OCI-LY7 (cell line): Measurements from ENCODE around the gene PWWP3B. TPM values are rescaled to one million over a fixed set of nuclear protein-coding genes. Genes with fewer than 3 reads are reported as not detected.

Source experiments
- BruUV-seq: library from RNA; stranded (reverse); fragments of 400-500 nt; replicated peaks from 2 replicates; lab custom pipeline; 2021; lab: Mats Ljungman, UMichigan
- CTCF ChIA-PET: fragments of 300-600 bp; sonication (Branson Sonifier 250); formaldehyde crosslinking; loops from one replicate; lab custom pipeline; 2022; ENCODE audit warnings: antibody characterized with exemption; ENCODE audit not compliant: unreplicated experiment; lab: Charles Lee
- POLR2A ChIA-PET: fragments of 300-600 bp; sonication (Branson Sonifier 250); formaldehyde crosslinking; loops from one replicate; lab custom pipeline; 2022; ENCODE audit warnings: antibody characterized with exemption; lab: Charles Lee
- DNase-seq: peaks from one replicate; pipeline ENCODE4 v3.0.0-alpha.2; 2015; ENCODE audit warnings: low spot score
- H2AFZ ChIP-seq: fragments of 200-600 bp; sonication (generic), shearing (Covaris generic); 2 replicates; pipeline ENCODE4 v1.6.1; 2014; ENCODE audit warnings: mild to moderate bottlenecking, antibody characterized with exemption, low read length, moderate library complexity
- H3K27ac ChIP-seq: fragments of 200-600 bp; sonication (generic); 2 replicates; pipeline ENCODE4 v1.5.1; 2014; ENCODE audit warnings: mixed run types, low read depth, mild to moderate bottlenecking, moderate library complexity, low read length, inconsistent platforms; ENCODE audit not compliant: poor library complexity, severe bottlenecking
- H3K36me3 ChIP-seq: fragments of 200-600 bp; sonication (generic); 2 replicates; pipeline ENCODE4 v1.6.1; 2014; ENCODE audit warnings: mild to moderate bottlenecking, antibody characterized with exemption, low read length, moderate library complexity, mixed read lengths; ENCODE audit not compliant: insufficient read depth
- H3K4me1 ChIP-seq: fragments of 200-600 bp; sonication (generic); 2 replicates; pipeline ENCODE4 v1.5.1; 2014; ENCODE audit warnings: mild to moderate bottlenecking, low read length; ENCODE audit not compliant: insufficient read depth, poor library complexity, severe bottlenecking
- H3K4me2 ChIP-seq: fragments of 200-600 bp; sonication (generic); 2 replicates; pipeline ENCODE4 v1.6.1; 2014; ENCODE audit warnings: mild to moderate bottlenecking, low read length
- H3K4me3 ChIP-seq: fragments of 200-600 bp; sonication (generic); 2 replicates; pipeline ENCODE4 v1.5.1; 2014; ENCODE audit warnings: mild to moderate bottlenecking, low read depth, low read length; ENCODE audit not compliant: poor library complexity, severe bottlenecking
- H3K79me2 ChIP-seq: fragments of 200-600 bp; sonication (generic); 2 replicates; pipeline ENCODE4 v1.6.1; 2016; ENCODE audit warnings: low read depth, mild to moderate bottlenecking, low read length, moderate library complexity, mixed read lengths; ENCODE audit not compliant: insufficient read depth
- H3K9me2 ChIP-seq: fragments of 200-600 bp; sonication (generic); 2 replicates; pipeline ENCODE4 v1.6.1; 2016; ENCODE audit warnings: mild to moderate bottlenecking, low read length, mixed read lengths; ENCODE audit not compliant: insufficient read depth
- H3K9me3 ChIP-seq: fragments of 200-600 bp; sonication (generic); 2 replicates; pipeline ENCODE4 v1.6.1; 2014; ENCODE audit warnings: mild to moderate bottlenecking, mixed run types, low read length, mixed read lengths
- H4K20me1 ChIP-seq: fragments of 200-600 bp; sonication (generic); 2 replicates; pipeline ENCODE4 v1.6.1; 2014; ENCODE audit warnings: mild to moderate bottlenecking, antibody characterized with exemption, low read length, moderate library complexity, mixed read lengths; ENCODE audit not compliant: insufficient read depth
- EZH2phosphoT487 ChIP-seq: fragments of 200-600 bp; sonication (generic); IDR thresholded peaks from 2 replicates; pipeline ENCODE4 v1.6.1; 2018; ENCODE audit warnings: low read depth, borderline replicate concordance, mild to moderate bottlenecking, mixed run types, antibody characterized with exemption, low read length, moderate library complexity, mixed read lengths
- intact Hi-C: fragments of 100-400 bp; cut with micrococcal nuclease; formaldehyde crosslinking; loops from one replicate; pipeline ENCODE4 v1.10.0; 2022; ENCODE audit not compliant: unreplicated experiment
- total RNA-seq, 2 experiments: library from RNA; depleted of rRNA in 1 of 2; stranded (reverse); fragments of >200 nt in 1 of 2; shearing (Covaris generic) in 1 of 2; gene quantifications; 2 replicates each; pipeline ENCODE4 v1.2.3, GENCODE V29; 2014 to 2022
- TF ChIP-seq, protein P1 (sequence below): fragments of 200-600 bp; sonication (generic); conservative IDR thresholded peaks from 2 replicates; pipeline ENCODE4 v1.5.1; 2014; ENCODE audit warnings: mild to moderate bottlenecking, antibody characterized with exemption, low read length, moderate library complexity, mixed read lengths

The PWWP3B gene
- total RNA-seq, 2 experiments from 2014 or later: not detected

DNA sequence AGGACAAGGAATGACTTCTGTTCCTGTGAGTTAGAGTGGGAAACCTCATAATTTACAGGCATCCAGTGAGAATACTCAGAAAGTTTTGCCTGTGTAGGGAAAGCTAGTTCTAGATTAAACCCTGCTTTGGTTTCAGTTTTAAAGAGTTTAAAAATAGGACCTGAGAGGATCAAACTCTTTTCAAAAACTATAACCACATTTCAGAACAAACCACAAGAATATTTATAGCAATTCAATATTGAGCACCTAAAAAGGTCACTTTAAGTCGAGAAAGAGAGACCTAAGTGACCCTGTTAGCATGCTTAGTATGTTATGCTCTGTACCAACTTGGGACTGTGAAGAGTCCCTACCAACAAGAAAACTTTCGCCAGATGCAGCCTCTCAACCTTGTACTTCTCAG is 17.4 kb upstream of the PWWP3B start:
- no peak overlapping the region for H2AFZ ChIP-seq
- H3K4me3 ChIP-seq: no peak overlapping the region
- POLR2A ChIA-PET: no interaction called here
- DNase-seq: no peak
- no peaks in the 10 kb centered on the region for H3K9me3 ChIP-seq
- H3K4me1 ChIP-seq: no peaks in the 10 kb centered on the region
- intact Hi-C loops: no loop called here
- no peak for TF ChIP-seq EZH2phosphoT487
- TF ChIP-seq, protein P1, sequence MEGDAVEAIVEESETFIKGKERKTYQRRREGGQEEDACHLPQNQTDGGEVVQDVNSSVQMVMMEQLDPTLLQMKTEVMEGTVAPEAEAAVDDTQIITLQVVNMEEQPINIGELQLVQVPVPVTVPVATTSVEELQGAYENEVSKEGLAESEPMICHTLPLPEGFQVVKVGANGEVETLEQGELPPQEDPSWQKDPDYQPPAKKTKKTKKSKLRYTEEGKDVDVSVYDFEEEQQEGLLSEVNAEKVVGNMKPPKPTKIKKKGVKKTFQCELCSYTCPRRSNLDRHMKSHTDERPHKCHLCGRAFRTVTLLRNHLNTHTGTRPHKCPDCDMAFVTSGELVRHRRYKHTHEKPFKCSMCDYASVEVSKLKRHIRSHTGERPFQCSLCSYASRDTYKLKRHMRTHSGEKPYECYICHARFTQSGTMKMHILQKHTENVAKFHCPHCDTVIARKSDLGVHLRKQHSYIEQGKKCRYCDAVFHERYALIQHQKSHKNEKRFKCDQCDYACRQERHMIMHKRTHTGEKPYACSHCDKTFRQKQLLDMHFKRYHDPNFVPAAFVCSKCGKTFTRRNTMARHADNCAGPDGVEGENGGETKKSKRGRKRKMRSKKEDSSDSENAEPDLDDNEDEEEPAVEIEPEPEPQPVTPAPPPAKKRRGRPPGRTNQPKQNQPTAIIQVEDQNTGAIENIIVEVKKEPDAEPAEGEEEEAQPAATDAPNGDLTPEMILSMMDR: no peak
- no TSS peak for BruUV-seq
- CTCF ChIA-PET: no interaction called here
- no peaks in the 10 kb centered on the region for H3K79me2 ChIP-seq
- H3K4me2 ChIP-seq: no peak overlapping the region
- H3K27ac ChIP-seq: no peak overlapping the region
- no peaks in the 10 kb centered on the region for H3K36me3 ChIP-seq
- H4K20me1 ChIP-seq: no peaks in the 10 kb centered on the region
- no peaks in the 10 kb centered on the region for H3K9me2 ChIP-seq

DNA sequence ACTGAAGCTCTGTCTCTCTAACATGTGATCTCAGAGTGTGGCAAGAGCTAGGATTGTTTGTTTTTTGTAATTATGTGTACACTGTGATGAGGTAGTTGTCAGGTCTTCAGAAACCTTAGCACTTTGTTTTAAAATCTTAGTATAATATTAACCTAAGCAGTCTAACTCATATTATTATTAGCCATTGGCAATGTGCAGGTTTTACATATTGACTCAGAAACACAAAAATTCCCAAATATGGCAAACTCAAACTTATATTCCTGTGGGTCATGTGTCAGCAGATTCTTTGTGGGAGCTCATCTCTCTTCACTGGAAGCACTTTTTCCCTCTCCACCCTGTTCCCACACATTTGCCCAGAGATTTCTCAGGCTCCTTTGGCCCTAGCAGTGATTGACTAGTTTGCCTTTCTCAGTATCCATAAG is 8.2 kb upstream of the PWWP3B start:
- Histone ChIP-seq H3K4me1 (no peaks in the 10 kb centered on the region), H3K9me3 (no peaks in the 10 kb centered on the region), H3K4me2 (no peak overlapping the region), H4K20me1 (no peaks in the 10 kb centered on the region), H2AFZ (no peak overlapping the region), H3K36me3 (no peaks in the 10 kb centered on the region), H3K27ac (no peak overlapping the region), H3K4me3 (no peak overlapping the region), H3K79me2 (no peaks in the 10 kb centered on the region), H3K9me2 (no peaks in the 10 kb centered on the region)
- no peak for DNase-seq
- intact Hi-C loops: no loop called here
- TF ChIP-seq EZH2phosphoT487: no peak
- TF ChIP-seq, protein P1: no peak
- BruUV-seq: no TSS peak
- POLR2A ChIA-PET: no interaction called here
- CTCF ChIA-PET: no interaction called here

DNA sequence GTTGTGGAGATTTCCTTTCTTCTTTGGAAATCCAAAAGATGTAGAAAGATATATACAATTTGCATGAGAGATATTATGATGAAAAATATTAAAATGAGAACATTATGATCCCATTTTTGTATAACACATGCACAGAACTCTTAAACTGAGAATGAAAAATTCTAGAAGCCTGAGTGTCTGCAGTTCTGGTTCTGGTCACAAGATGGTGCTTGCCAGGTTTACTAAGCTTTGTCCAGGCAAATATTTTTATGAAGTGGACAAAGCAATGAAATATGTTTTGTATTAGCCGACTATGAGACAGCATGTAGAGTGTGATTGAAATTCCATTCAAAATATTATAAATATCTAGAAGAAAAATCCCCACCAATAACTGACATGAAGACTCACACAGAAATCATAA is 2.2 kb downstream of the PWWP3B start:
- no peak overlapping the region for H3K4me2 ChIP-seq
- no peaks in the 10 kb centered on the region for H3K9me2 ChIP-seq
- POLR2A ChIA-PET: no interaction called here

More for the DNA sequence above, 2.2 kb downstream of the PWWP3B start:
- H3K27ac ChIP-seq: no peak overlapping the region
- H2AFZ ChIP-seq: no peak overlapping the region
- no peak for DNase-seq
- no peaks in the 10 kb centered on the region for H3K79me2 ChIP-seq
- H3K4me1 ChIP-seq: no peaks in the 10 kb centered on the region
- CTCF ChIA-PET: no interaction called here
- no peak for TF ChIP-seq EZH2phosphoT487
- TF ChIP-seq, protein P1: peak; percentile 60
- no peaks in the 10 kb centered on the region for H3K9me3 ChIP-seq
- no peak overlapping the region for H3K4me3 ChIP-seq
- BruUV-seq: no TSS peak
- no peaks in the 10 kb centered on the region for H4K20me1 ChIP-seq
- intact Hi-C loops: no loop called here
- no peaks in the 10 kb centered on the region for H3K36me3 ChIP-seq
